HCT116 (cell line): ENCODE results near the gene TTC21B. TPM values are rescaled to one million over a fixed set of nuclear protein-coding genes. Genes with fewer than 3 reads are reported as not detected.

Experiments used
- ATAC-seq: fragments of 200-7000 bp; cut with Tn5 transposase; 2 replicates; pipeline ENCODE4 v1.9.1; 2020; ENCODE audit warnings: mild to moderate bottlenecking, moderate library complexity
- BruUV-seq: library from RNA; stranded (reverse); fragments of 400-500 nt; replicated peaks from 2 replicates; lab custom pipeline; 2021; lab: Mats Ljungman, UMichigan
- CTCF ChIA-PET: fragments of 300-600 bp; sonication (Branson Sonifier 250); formaldehyde crosslinking; loops from one replicate; lab custom pipeline; 2021; ENCODE audit warnings: antibody characterized with exemption; lab: Charles Lee
- POLR2A ChIA-PET: fragments of 300-600, 350-600 bp; sonication (Branson Sonifier 250); formaldehyde crosslinking; loops from one replicate; lab custom pipeline; 2021; ENCODE audit warnings: antibody characterized with exemption; lab: Charles Lee
- RAD21 ChIA-PET, 2 experiments: fragments of 300-600 bp; sonication (Branson Sonifier 250); formaldehyde crosslinking; loops; one replicate each; lab custom pipeline; 2023; ENCODE audit warnings: low total read pairs in 2 of 2; ENCODE audit not compliant: uncharacterized antibody in 2 of 2, unreplicated experiment in 2 of 2, low non-redundant PET in 1 of 2; lab: Charles Lee
- DNase-seq: peaks from one replicate; pipeline ENCODE4 v3.0.0-alpha.2; 2010; ENCODE audit warnings: low read depth, low spot score
- H2AFZ ChIP-seq: fragments of 200-600 bp; shearing (Covaris generic), sonication (generic); 2 replicates; pipeline ENCODE4 v1.6.1; 2017; ENCODE audit warnings: low read depth, mixed run types, mixed read lengths, antibody characterized with exemption, low read length; ENCODE audit not compliant: poor library complexity, severe bottlenecking
- H3K27ac ChIP-seq: 2 replicates; pipeline ENCODE4 v1.5.1; 2012; ENCODE audit warnings: low read depth, low read length
- H3K27me3 ChIP-seq: fragments of 200-600 bp; sonication (generic); 2 replicates; pipeline ENCODE4 v1.6.1; 2016; ENCODE audit warnings: mixed run types, low read length, mixed read lengths; ENCODE audit not compliant: insufficient read depth
- H3K36me3 ChIP-seq, 2 experiments: fragments of 200-500 bp in 1 of 2; fragments of 200-600 bp in 1 of 2; sonication (Bioruptor generic) in 1 of 2; sonication (generic) in 1 of 2; 2 replicates each; pipeline versions ENCODE4 v1.5.1 to v1.6.1; 2014 to 2016; ENCODE audit warnings: low read length in 2 of 2, inconsistent platforms in 1 of 2, mixed read lengths in 1 of 2, mixed run types in 1 of 2; ENCODE audit not compliant: insufficient read depth in 2 of 2, control insufficient read depth in 1 of 2
- H3K4me1 ChIP-seq, 2 experiments: fragments of 200-600 bp in 1 of 2; sonication (generic) in 1 of 2; 2 replicates each; pipeline versions ENCODE4 v1.5.1 to v1.6.1; 2012 to 2017; ENCODE audit warnings: low read length in 2 of 2, inconsistent platforms in 1 of 2, mild to moderate bottlenecking in 1 of 2, mixed read lengths in 1 of 2, mixed run types in 1 of 2, moderate library complexity in 1 of 2; ENCODE audit not compliant: insufficient read depth in 2 of 2, control insufficient read depth in 1 of 2
- H3K4me2 ChIP-seq: fragments of 200-600 bp; sonication (generic); 2 replicates; pipeline ENCODE4 v1.6.1; 2017; ENCODE audit warnings: mixed run types, low read length, mixed read lengths
- H3K4me3 ChIP-seq, 2 experiments: fragments of 200-600 bp in 1 of 2; sonication (generic) in 1 of 2; replicated peaks in 1 of 2; 2 replicates each; pipeline ENCODE4 v1.5.1; 2011 to 2016; ENCODE audit warnings: low read length in 2 of 2, control low read depth in 1 of 2, low read depth in 1 of 2, mild to moderate bottlenecking in 1 of 2, mixed read lengths in 1 of 2, mixed run types in 1 of 2
- H3K79me2 ChIP-seq: fragments of 200-600 bp; sonication (generic); 2 replicates; pipeline ENCODE4 v1.6.1; 2017; ENCODE audit warnings: mild to moderate bottlenecking, mixed run types, low read length, moderate library complexity, mixed read lengths; ENCODE audit not compliant: insufficient read depth
- H3K9ac ChIP-seq: fragments of 200-600 bp; sonication (generic); 2 replicates; pipeline ENCODE4 v1.6.1; 2016; ENCODE audit warnings: low read length, mixed read lengths
- H3K9me2 ChIP-seq: fragments of 200-600 bp; sonication (generic), shearing (Covaris generic); 2 replicates; pipeline ENCODE4 v1.6.1; 2017; ENCODE audit warnings: mixed run types, mild to moderate bottlenecking, moderate library complexity; ENCODE audit not compliant: insufficient read depth
- H3K9me3 ChIP-seq, 2 experiments: fragments of 200-500 bp in 1 of 2; fragments of 200-600 bp in 1 of 2; sonication (Bioruptor generic) in 1 of 2; sonication (generic) in 1 of 2; 2 replicates each; pipeline ENCODE4 v1.6.1; 2014 to 2017; ENCODE audit warnings: low read length in 2 of 2, mixed read lengths in 2 of 2, inconsistent platforms in 1 of 2, low read depth in 1 of 2, mild to moderate bottlenecking in 1 of 2, mixed run types in 1 of 2, moderate library complexity in 1 of 2; ENCODE audit not compliant: control insufficient read depth in 1 of 2, insufficient read depth in 1 of 2
- H4K20me1 ChIP-seq: fragments of 200-600 bp; sonication (generic), shearing (Covaris generic); 2 replicates; pipeline ENCODE4 v1.6.1; 2017; ENCODE audit warnings: mixed run types, mild to moderate bottlenecking, moderate library complexity; ENCODE audit not compliant: insufficient read depth
- ATF3 ChIP-seq: IDR thresholded peaks from 2 replicates; pipeline ENCODE4 v1.6.1; 2012
- CBX3 ChIP-seq: IDR thresholded peaks from 2 replicates; pipeline ENCODE4 v1.6.1; 2012; ENCODE audit warnings: low read depth
- EGR1 ChIP-seq: IDR thresholded peaks from 2 replicates; pipeline ENCODE4 v1.6.1; 2012; ENCODE audit warnings: low read depth
- ELF1 ChIP-seq: IDR thresholded peaks from 2 replicates; pipeline ENCODE4 v1.6.1; 2012; ENCODE audit warnings: low read depth, borderline replicate concordance
- EZH2 ChIP-seq: fragments of 200-600 bp; sonication (generic); IDR thresholded peaks from 2 replicates; pipeline ENCODE4 v1.6.1; 2017; ENCODE audit warnings: antibody characterized with exemption, mixed run types
- EZH2phosphoT487 ChIP-seq: fragments of 200-600 bp; IDR thresholded peaks from 2 replicates; pipeline ENCODE4 v1.6.1; 2018; ENCODE audit warnings: antibody characterized with exemption, borderline replicate concordance
- FOSL1 ChIP-seq: IDR thresholded peaks from 2 replicates; pipeline ENCODE4 v1.6.1; 2012; ENCODE audit warnings: low read depth
- JUND ChIP-seq: IDR thresholded peaks from 2 replicates; pipeline ENCODE4 v1.6.1; 2012
- POLR2AphosphoS5 ChIP-seq: IDR thresholded peaks from 2 replicates; pipeline ENCODE4 v1.6.1; 2011; ENCODE audit warnings: mild to moderate bottlenecking, low read depth, low read length, moderate library complexity
- RAD21 ChIP-seq: IDR thresholded peaks from 2 replicates; pipeline ENCODE4 v1.6.1; 2012; ENCODE audit warnings: low read depth, mild to moderate bottlenecking
- SIN3A ChIP-seq: IDR thresholded peaks from 2 replicates; pipeline ENCODE4 v1.6.1; 2012; ENCODE audit warnings: low read depth
- SRF ChIP-seq: IDR thresholded peaks from 2 replicates; pipeline ENCODE4 v1.6.1; 2012; ENCODE audit warnings: low read depth
- YY1 ChIP-seq: IDR thresholded peaks from 2 replicates; pipeline ENCODE4 v1.6.1; 2011; ENCODE audit warnings: low read length, low read depth, moderate library complexity, mild to moderate bottlenecking; ENCODE audit not compliant: insufficient replicate concordance; ENCODE audit errors: extremely low read depth
- ZFX ChIP-seq: fragments of 450-650 bp; IDR thresholded peaks from 2 replicates; pipeline ENCODE4 v1.6.1; 2017
- ZNF274 ChIP-seq: fragments of 200-500 bp; sonication (Bioruptor generic); IDR thresholded peaks from 2 replicates; pipeline ENCODE4 v1.6.1; 2014; ENCODE audit warnings: mild to moderate bottlenecking, low read depth, low read length, inconsistent platforms
- intact Hi-C: fragments of 100-400 bp; cut with micrococcal nuclease; formaldehyde crosslinking; loops from 2 replicates; pipeline ENCODE4 v1.10.0; 2022
- total RNA-seq: library from RNA; stranded (reverse); gene quantifications from one replicate; pipeline ENCODE4 v1.2.1, GENCODE V29; 2021; ENCODE audit not compliant: unreplicated experiment
- TF ChIP-seq, protein P1 (sequence below): IDR thresholded peaks from 2 replicates; pipeline ENCODE4 v1.6.1; 2012; ENCODE audit warnings: low read depth

TTC21B gene
- total RNA-seq, 1 experiment from 2014 or later: 12.2 TPM

DNA sequence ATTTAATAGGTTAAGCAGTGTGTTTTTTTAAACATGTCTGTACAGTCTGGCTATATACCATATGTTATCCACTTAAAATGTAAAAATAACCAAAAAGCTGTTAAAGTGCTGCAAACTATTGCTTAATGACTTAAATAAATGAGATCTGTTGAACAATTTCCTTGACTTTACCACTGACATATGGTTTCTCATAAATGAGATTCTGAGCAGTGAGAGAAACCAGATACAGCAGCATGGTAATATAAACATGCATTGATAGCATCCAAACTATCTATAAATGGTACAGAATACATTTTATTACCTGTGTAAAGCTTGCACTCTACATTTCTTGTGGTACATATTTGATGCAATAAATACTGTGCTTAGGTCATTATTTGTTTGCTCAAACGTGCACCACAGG is 36.3 kb upstream of the TTC21B start:
- Histone ChIP-seq H3K27me3 (peaks cover 24% of the 10 kb centered on the region), H3K9me3 (no peaks in the 10 kb centered on the region), H3K9me2 (no peaks in the 10 kb centered on the region), H3K36me3 (no peaks in the 10 kb centered on the region), H3K4me3 (no peak overlapping the region), H3K27ac (no peak overlapping the region), H3K4me2 (no peak overlapping the region), H3K79me2 (no peaks in the 10 kb centered on the region), H4K20me1 (no peaks in the 10 kb centered on the region), H2AFZ (no peak overlapping the region), H3K4me1 (no peaks in the 10 kb centered on the region), H3K9ac (no peak overlapping the region)
- intact Hi-C loops: no loop called here
- DNase-seq (no peak), ATAC-seq (no peak)
- no TSS peak for BruUV-seq
- POLR2A ChIA-PET: no interaction called here
- CTCF ChIA-PET: no interaction called here
- TF ChIP-seq ELF1 (no peak), JUND (no peak), YY1 (no peak), EZH2phosphoT487 (no peak), ZNF274 (no peak), ZFX (no peak), ATF3 (no peak), FOSL1 (no peak), SIN3A (no peak), RAD21 (no peak), EZH2 (no peak), EGR1 (no peak), POLR2AphosphoS5 (no peak), SRF (no peak), CBX3 (no peak)
- TF ChIP-seq, protein P1, sequence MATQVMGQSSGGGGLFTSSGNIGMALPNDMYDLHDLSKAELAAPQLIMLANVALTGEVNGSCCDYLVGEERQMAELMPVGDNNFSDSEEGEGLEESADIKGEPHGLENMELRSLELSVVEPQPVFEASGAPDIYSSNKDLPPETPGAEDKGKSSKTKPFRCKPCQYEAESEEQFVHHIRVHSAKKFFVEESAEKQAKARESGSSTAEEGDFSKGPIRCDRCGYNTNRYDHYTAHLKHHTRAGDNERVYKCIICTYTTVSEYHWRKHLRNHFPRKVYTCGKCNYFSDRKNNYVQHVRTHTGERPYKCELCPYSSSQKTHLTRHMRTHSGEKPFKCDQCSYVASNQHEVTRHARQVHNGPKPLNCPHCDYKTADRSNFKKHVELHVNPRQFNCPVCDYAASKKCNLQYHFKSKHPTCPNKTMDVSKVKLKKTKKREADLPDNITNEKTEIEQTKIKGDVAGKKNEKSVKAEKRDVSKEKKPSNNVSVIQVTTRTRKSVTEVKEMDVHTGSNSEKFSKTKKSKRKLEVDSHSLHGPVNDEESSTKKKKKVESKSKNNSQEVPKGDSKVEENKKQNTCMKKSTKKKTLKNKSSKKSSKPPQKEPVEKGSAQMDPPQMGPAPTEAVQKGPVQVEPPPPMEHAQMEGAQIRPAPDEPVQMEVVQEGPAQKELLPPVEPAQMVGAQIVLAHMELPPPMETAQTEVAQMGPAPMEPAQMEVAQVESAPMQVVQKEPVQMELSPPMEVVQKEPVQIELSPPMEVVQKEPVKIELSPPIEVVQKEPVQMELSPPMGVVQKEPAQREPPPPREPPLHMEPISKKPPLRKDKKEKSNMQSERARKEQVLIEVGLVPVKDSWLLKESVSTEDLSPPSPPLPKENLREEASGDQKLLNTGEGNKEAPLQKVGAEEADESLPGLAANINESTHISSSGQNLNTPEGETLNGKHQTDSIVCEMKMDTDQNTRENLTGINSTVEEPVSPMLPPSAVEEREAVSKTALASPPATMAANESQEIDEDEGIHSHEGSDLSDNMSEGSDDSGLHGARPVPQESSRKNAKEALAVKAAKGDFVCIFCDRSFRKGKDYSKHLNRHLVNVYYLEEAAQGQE: no peak
- RAD21 ChIA-PET: no interaction called here
